GM18861 (cell line): Measurements from ENCODE around the gene ANO10.

Source experiments
- ATAC-seq: cut with Tn5 transposase; IDR thresholded peaks from one replicate; pipeline ENCODE4 v1.9.1; 2021; ENCODE audit not compliant: unreplicated experiment

ANO10 gene

DNA sequence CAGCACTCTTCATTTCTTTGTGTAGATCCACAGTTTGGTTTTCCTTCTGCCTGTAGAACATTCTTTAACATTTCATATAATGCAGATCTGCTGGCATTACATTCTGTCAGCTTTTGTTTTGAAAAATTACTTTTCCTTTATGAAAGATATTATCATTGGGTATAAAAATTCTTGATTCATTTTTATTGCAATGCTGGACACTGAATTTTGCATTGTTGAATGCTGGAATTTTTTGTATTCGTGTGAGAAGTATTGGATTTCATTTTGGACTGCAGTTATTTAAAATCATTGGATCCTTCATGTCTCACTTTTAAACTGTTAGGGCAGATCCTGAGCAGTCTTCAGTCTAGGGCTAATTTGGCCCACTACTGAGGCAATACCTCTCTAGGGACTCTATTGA, 268.4 kb downstream of the ANO10 start:
- no peak for ATAC-seq

DNA sequence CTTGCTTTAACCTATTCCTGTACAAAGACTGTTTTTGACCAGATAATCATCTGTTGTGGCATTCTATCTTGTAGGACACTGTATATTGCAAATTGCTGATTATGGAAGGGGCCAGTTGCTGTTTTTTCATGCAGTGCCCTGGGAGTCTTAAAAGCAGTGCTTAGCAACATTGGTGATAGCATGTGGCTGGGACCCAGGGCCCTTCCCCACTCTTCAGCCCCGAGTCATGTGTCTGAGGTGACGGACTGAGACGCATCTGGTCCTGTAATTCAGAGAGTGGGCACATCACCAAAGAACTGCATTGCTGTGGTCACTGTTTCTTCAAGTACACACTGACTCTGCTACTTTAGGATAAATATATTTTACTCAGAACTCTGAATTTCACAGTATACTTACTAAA, 272.1 kb downstream of the ANO10 start:
- no peak for ATAC-seq

DNA sequence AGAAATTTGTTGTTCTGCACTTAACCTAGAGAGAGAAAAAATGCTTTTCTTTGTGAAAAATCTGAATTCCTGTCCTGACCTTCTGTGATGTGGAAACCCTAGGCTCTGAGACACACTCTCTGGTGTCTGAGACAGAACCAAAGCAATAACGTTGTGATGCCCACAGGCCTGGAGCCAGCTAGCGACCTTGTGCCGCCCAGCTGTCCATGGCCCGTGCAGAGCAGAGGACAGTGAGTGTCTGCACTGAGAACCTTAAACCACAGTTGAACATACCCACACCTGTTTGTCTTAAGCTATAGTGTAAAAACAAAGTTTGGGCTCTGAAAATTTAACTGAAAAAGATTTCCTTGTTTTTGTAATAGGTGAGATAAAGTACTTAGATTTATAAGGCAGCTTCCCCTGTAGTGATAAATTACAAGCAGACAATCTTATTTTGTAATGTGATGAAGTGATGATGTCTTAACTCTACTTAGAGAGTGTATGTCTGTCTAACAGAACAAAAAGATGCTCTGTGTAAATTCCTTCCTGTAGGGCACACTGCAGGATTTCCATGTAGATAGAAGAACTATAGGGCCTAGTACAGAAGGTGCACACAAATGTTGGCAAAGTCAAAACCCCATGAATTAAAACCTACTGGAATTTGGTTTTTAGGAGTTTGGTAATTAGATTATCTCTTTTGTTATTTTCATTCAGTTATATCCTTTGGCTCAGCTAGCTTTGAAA, 272.8 kb downstream of the ANO10 start:
- no peak for ATAC-seq

DNA sequence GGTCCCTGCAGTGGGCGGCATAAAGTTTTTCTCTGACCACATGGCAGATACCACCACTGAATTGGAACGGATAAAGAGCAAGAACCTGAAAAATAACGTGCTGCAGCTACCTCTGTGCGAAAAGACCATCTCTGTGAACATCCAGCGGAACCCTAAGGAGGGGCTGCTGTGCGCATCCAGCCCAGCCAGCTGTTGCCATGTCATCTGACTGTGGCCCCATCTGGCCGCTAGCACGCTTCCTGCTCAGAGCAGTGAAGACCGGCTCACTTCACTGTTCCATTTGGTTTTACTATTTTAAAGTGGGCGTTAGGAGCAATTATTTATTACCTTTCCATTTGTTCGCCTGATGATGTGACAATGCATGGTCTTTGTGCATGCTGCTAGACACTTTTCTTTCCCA, 273.5 kb downstream of the ANO10 start:
- no peak for ATAC-seq

DNA sequence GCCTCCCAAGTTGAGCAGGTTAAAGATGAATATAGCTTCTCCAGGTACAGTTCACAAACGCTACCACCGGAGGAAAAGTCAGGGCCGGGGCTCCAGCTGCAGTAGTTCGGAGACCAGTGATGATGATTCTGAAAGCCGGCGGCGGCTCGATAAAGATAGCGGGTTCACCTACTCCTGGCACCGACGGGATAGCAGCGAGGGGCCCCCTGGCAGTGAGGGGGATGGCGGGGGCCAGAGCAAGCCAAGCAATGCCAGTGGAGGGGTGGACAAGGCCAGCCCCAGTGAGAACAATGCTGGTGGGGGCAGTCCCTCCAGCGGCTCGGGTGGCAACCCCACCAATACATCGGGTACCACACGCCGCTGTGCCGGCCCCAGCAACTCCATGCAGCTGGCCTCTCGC, 274.0 kb downstream of the ANO10 start:
- no peak for ATAC-seq

DNA sequence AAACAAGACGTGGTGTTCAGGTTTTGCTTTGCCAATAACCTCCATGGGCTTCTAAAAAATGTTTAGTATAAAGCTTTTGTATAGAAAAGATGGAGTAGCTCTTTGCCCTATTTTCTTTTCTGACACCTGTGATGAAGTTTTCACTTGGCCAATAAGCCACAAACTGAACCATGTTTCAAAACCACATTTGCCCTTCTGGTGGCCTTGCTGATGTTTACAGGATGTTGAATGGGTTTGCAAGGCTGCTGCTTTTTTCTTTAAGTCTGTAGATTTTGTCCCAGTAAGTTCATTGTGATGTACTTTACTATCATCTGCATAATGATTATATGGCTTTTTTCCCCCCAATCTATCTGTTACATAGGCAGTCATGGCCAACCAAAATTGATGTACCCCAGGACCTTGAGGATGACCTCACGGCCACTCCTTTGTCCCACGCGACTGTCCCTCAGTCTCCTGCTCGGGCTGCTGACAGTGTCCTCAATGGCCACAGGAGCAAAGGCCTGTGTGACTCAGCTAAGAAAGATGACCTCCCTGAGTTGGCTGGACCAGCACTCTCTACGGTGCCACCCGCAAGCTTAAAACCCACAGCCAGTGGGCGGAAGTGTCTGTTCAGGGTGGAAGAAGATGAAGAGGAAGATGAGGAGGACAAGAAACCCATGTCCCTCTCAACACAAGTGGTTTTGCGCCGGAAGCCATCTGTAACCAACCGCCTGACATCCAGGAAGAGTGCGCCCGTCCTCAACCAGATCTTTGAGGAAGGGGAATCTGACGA, 274.6 kb downstream of the ANO10 start:
- no peak for ATAC-seq

DNA sequence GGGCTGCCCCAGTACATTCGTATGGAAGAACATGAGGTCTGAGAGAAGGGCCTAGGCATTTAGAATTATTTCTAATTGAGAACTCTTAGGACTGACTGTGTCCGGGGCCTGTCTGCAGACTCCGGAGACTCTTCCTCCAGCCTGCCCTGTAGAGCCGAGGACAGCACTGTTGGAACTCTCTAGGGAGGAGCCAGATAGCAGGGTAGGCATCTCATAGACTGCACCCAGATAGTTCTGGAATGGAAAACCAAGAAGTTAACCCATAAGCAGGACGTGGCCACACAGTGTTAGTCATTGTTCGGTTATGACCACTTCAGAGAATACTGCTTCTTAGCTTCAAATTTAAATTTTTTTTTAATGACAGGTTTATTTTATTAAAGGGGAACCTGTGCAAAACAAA, 275.9 kb downstream of the ANO10 start:
- ATAC-seq = no peak

DNA sequence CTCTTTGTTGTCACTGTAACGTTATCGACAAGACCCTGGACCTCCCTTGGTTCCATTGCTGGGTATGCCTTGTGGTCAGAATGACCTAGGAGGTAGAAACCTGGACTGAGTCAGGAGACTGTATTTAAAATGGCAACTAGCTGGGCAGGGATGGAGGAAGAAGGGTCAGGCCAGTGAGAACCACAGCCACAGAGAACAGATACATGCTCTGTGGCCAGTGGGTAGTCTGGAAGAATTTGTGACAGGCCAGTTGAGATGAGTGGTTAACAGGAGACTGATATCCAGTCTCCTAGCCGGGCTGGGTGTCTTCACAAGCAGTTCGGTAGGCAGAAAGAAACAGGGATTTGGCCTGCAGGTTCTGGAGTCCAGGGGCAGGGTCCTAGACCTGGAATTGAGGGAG, 276.6 kb downstream of the ANO10 start:
- no peak for ATAC-seq

DNA sequence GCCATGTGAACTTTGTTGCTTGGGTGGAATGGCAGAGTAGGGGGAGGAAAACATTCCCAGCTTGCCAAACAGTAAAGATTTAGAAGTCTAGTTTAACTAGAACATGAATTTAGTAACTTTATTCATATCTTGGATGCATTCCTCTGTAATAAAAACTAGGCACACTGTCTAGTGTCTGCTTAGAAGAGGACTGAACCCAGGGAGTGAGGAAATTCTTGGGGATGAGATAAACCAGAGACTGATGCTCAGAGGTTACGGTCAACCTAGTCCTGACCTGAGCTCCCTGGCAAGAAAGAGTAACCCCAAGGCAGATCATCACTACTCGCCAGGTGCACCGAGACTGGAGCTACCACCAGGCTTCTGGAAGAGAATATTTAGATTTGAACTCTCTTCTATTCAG, 277.3 kb downstream of the ANO10 start:
- no peak for ATAC-seq

DNA sequence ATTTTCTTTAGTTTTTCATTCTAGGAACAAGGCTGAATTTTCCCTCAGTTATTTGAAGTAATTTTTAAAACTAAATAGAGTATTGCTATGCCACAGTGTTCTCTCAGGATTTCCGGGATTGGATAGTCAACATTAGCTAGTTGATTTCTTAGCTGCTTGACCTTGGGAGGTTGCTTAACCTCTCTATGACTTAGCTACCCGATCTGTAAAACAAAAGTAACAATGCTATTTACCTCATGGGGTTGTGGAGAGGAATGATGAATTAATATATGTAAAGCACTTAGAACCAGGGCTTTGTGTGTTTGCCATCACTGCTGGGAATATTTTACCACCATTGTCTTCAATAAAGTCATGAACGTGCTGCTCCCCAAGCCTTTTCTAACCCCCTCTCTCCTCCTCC, 278.0 kb downstream of the ANO10 start:
- no peak for ATAC-seq

DNA sequence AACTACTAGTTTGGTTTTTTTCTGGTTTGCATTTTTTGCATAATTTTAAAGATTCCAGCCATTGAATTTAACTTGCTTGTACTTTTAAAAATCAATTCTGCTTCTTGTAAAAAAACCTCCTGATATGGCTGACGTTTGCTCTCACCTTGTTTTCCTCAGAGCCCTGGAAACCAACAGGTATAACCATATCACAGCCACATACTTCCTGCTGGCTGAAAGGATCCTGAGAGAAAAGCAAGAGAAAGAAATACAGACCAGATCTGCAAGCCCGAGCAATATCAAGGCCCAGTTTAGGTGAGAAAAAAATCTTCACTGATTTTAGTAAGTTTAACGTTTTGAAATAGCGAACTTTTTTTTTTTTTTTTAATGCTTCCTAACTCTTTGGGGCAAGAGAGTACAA, 278.6 kb downstream of the ANO10 start:
- no peak for ATAC-seq

DNA sequence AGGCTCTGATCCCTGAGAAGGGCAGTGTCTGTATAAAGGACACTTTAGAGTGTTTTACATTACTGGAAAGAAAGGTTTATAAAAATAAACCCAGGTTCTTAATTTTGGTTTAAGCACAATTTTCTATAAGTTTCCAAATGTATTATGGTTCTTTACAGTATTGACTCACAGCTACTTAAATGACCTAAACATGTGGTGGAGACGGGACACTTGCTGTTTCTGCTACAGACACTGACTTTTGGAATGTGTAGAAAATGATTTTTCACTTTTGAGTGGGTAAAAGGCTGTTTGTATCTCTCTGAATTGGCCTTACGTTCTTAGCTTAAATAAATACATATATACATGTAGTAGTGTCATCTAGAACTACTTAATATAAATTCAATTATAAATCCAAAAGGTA, 280.0 kb downstream of the ANO10 start:
- no peak for ATAC-seq

DNA sequence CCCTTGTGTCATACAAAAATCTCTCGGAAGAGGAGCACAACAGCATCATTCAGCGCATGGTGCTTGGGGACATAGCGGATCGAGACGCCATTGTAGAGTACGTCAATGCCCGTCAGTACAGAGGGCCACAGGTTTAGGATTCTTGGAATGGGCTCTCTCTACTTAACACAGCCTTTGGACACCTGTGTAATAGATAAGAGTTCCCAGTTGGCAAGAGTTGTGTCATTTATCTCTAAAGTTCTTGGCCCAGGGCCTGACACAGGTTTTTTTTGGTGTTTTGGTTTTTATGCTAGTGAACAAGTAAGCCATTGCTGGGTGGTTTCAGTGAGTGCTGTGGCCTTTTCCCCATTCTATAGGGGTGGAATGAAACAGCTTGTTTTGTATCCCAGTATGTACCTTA, 281.4 kb downstream of the ANO10 start:
- ATAC-seq = no peak

DNA sequence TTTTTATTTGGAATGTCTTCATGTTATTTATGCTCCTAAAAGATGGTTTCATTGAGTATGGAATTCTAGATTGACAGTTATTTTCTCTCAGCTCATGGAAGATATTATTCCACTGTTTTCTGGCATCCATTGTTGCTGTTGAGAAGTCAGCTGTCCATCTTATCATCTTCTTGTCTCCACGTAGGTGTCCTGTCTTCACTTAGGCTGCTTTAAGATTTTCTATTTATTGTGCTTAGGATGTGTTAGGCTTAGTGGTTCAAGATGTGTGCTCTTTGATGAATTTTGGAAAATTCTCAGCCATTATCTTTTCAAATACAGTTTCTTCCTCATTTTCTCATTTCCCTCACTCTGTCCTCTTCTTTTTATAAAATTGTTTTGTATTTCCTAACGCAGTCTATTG, 283.5 kb downstream of the ANO10 start:
- ATAC-seq = no peak

DNA sequence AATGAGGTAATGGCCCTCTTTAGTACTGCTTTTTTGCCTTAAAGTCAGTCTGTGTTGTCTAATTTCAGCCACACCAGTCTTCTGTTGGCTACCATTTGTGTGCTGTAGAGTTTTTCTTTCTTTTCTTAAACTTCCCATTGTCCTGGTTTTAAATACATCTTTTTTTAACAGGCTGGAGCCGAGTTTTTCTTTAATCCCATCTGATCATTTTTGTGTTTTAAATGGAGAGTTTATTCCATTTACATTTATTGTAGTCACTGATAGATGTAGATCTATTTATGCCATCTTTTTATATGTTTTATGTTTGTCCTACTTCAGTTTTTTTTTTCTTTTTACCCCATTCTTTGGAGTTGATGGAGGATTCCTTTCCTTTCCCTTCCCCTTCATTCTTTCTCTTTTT, 286.0 kb downstream of the ANO10 start:
- ATAC-seq = no peak

DNA sequence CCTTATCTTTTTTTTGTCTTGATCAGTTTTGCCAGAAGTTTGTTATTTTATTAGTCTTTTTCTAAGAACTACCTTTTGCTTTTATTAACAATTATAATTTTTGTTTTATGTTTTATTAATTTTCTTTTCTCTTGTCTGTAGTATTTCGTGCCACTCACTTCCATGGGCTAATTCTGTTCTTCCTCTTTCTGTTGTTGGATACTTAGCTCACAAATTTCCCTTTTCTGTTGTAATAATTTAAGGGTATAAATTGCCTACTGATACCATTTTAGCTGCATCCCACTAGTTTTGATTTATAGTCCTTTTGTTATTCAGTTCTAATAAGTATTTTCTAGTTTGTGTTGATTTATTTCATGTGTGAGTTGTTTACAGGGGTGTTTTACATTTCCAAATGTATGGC, 286.8 kb downstream of the ANO10 start:
- no peak for ATAC-seq

DNA sequence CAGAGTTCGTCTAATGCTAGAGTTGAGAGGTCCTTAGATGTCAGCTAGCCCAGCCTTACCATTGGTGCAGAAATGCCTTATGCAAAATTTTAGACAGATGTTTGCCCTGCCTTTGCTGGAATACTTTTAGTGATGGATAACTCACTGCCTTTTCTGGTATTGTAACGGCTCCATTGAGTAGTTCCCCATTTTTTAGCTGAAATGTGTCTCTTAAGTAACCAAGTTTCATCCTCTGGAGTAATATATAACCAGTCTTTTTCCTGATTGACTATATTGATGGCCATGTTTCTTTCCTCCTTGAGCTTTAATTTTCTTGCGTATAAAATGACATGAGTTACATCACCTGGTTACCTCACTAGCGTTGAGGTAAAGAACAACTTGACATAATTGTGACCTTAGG, 290.4 kb downstream of the ANO10 start:
- no peak for ATAC-seq

DNA sequence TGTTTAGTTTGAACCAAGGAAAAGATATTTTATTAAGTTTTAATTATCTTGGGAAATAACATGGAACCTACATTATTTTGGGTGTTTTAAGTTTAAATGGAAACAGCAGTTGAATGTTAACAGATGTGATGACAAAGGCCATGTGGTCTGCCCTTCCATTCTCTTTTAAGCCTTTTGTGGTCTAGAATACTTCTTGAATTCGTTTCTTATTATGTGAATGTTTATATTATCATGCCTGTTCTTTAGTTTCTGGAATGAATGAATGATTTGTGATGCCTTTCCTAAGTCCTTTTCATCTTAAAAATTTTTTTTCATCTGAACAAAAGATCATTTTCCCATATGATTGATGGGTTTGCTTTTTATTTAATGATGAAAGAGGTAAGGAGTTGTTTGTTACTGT, 290.8 kb downstream of the ANO10 start:
- no peak for ATAC-seq

DNA sequence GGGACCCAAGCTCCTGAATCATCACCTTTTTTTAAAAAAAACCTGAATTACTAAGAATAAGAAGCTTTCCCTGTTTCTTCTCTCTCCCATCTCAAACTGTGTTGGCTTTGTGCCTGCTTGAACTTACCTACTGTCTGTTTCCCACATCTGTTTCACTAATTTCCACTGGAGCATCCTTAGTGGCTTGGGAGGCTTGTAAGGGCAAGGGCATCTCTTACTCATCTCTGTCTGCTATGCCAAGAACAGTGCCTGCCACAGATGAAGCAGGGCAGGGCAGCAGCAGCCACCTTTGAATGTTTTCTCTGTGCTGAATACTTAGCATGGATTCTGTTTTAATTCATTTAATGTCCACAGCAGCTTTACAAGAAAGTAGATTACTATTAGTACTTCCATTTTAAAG, 293.2 kb downstream of the ANO10 start:
- ATAC-seq = no peak

DNA sequence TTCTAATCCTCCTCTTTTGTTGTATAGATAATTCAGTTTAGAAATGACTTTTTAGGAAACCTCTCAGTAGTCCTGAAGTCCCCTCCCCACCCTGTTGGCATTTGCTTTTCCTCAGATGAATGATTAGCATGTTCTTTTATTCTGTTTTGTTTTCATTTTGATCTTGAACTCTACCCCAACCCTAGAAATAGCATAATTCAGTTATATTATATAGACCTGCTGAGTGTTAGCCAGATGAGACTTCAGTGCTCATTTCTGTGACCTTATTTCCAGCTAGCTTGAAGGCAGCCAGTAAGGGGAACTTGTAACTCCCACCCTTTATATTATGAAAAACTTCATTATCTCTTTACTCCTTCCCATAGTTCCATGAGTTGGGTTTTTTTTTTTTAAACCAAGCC, 294.2 kb downstream of the ANO10 start:
- no peak for ATAC-seq

DNA sequence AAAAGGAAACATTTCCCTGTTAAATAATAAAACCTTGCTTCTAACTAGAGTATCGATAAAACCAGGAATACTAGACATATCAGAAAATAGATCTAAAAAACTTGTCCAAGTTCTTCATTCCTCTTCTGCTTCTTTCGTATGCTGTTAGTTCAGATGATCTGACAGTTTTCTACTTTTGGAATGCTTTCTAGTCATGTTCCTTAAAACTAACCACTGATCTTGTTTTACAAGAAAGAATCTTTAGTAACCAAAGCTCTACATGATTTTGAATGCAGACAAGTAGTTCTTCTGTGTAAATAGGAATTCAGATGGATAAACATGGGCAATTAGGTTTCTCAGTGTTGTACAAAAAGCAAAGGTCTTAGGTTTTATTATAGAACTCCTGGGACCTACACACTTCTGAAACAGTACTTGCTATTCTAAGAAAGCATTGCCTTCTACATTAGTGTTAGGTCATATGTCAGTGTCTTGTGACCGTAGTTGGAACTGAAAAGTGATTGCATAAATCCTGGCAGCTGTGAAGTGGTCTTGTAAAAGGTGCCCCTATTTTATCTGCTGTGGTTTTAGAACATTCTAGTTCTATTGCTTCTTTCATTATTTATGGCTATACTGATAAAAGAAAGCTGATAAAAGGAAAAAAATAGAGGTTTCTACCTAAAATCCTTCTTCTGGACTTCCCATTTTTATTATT, 294.8 kb downstream of the ANO10 start:
- no peak for ATAC-seq

DNA sequence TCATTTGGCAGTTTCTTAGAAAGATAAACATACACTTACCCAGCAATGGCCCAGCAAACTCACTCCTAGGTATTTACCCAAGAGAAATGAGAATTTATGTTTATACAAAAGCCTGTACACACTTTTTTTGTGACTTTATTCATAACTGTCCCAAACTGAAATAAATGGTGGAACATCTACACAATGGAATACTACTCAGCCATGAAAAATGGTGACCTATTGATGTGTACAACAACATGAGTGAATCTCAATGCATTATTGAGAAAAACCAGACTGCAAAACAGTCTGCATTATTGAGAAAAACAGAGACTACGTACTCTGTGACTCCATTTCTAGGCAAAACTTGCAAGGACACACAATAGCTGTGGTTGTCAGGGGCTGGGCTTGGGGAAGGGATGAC, 298.3 kb downstream of the ANO10 start:
- ATAC-seq = no peak
